OCI-LY1 (cell line): ENCODE results near the gene PRKAR1A.

Source experiments
- H2AFZ ChIP-seq: fragments of 200-600 bp; sonication (generic), shearing (Covaris generic); 2 replicates; pipeline ENCODE4 v1.6.0; 2014; ENCODE audit warnings: antibody characterized with exemption, mild to moderate bottlenecking, low read length
- H3F3A ChIP-seq: fragments of 200-600 bp; sonication (generic), shearing (Covaris generic); 2 replicates; pipeline ENCODE4 v1.6.0; 2014; ENCODE audit warnings: mild to moderate bottlenecking, antibody characterized with exemption, low read length, moderate library complexity; ENCODE audit not compliant: insufficient read depth
- H3K27ac ChIP-seq: fragments of 200-600 bp; sonication (generic); 2 replicates; pipeline ENCODE4 v1.5.1; 2014; ENCODE audit warnings: low read length, mixed run types, mild to moderate bottlenecking, low read depth; ENCODE audit not compliant: poor library complexity, severe bottlenecking
- H3K27me3 ChIP-seq: fragments of 200-600 bp; sonication (generic); 2 replicates; pipeline ENCODE4 v1.6.0; 2014; ENCODE audit warnings: antibody characterized with exemption, mild to moderate bottlenecking, low read length, moderate library complexity; ENCODE audit not compliant: insufficient read depth
- H3K36me3 ChIP-seq: fragments of 200-600 bp; sonication (generic); 2 replicates; pipeline ENCODE4 v1.6.1; 2014; ENCODE audit warnings: mild to moderate bottlenecking, antibody characterized with exemption, low read length, moderate library complexity, mixed read lengths; ENCODE audit not compliant: insufficient read depth
- H3K4me1 ChIP-seq: fragments of 200-600 bp; sonication (generic); 2 replicates; pipeline ENCODE4 v1.5.1; 2014; ENCODE audit warnings: mild to moderate bottlenecking, low read length, moderate library complexity; ENCODE audit not compliant: insufficient read depth, severe bottlenecking
- H3K4me2 ChIP-seq: fragments of 200-600 bp; sonication (generic), shearing (Covaris generic); 2 replicates; pipeline ENCODE4 v1.6.1; 2014; ENCODE audit warnings: low read length
- H3K4me3 ChIP-seq: fragments of 200-600 bp; sonication (generic); 2 replicates; pipeline ENCODE4 v1.5.1; 2014; ENCODE audit warnings: low read length, low read depth, mild to moderate bottlenecking, mixed read lengths; ENCODE audit not compliant: poor library complexity, severe bottlenecking
- H3K79me2 ChIP-seq: fragments of 200-600 bp; shearing (Covaris generic); 2 replicates; pipeline ENCODE4 v1.6.1; 2016; ENCODE audit warnings: mixed run types, low read length, mixed read lengths; ENCODE audit not compliant: insufficient read depth
- H3K9ac ChIP-seq: fragments of 200-600 bp; sonication (generic), shearing (Covaris generic); 2 replicates; pipeline ENCODE4 v1.6.1; 2014; ENCODE audit warnings: mild to moderate bottlenecking, low read length, mixed read lengths
- H3K9me2 ChIP-seq: fragments of 200-600 bp; sonication (generic), shearing (Covaris generic); 2 replicates; pipeline ENCODE4 v1.6.1; 2014; ENCODE audit warnings: low read depth, mild to moderate bottlenecking, low read length, mixed read lengths
- H3K9me3 ChIP-seq: fragments of 200-600 bp; shearing (Covaris generic); 2 replicates; pipeline ENCODE4 v1.6.1; 2014; ENCODE audit warnings: low read length, mixed read lengths
- H4K20me1 ChIP-seq: fragments of 200-600 bp; sonication (generic), shearing (Covaris generic); 2 replicates; pipeline ENCODE4 v1.6.0; 2016; ENCODE audit warnings: mild to moderate bottlenecking, low read length; ENCODE audit not compliant: insufficient read depth
- CTCF ChIP-seq: fragments of 200-600 bp; sonication (generic), shearing (Covaris generic); IDR thresholded peaks from 2 replicates; pipeline ENCODE4 v1.5.1; 2017; ENCODE audit warnings: mild to moderate bottlenecking, antibody characterized with exemption, low read length, moderate library complexity, mixed read lengths
- EZH2 ChIP-seq: fragments of 200-600 bp; sonication (generic), shearing (Covaris generic); IDR thresholded peaks from 2 replicates; pipeline ENCODE4 v1.8.0; 2017; ENCODE audit warnings: borderline replicate concordance, mixed run types, mild to moderate bottlenecking, antibody characterized with exemption, low read length, moderate library complexity, mixed read lengths

Gene PRKAR1A

GRCh38 chr17:68519911-68520310 is 7.7 kb downstream of the PRKAR1A start:
- Histone ChIP-seq H3K4me1 (peaks cover 4% of the 10 kb centered on the region), H3K27ac (no peak overlapping the region), H3K4me3 (no peak overlapping the region), H3K9me3 (no peaks in the 10 kb centered on the region), H2AFZ (no peak overlapping the region), H3K79me2 (peaks cover 30% of the 10 kb centered on the region), H3K27me3 (no peaks in the 10 kb centered on the region), H3K9me2 (no peaks in the 10 kb centered on the region), H3K36me3 (peaks cover 91% of the 10 kb centered on the region), H3K4me2 (no peak overlapping the region), H3F3A (no peaks in the 10 kb centered on the region), H3K9ac (no peak overlapping the region), H4K20me1 (no peaks in the 10 kb centered on the region)
- no peak for TF ChIP-seq CTCF
- no peak for TF ChIP-seq EZH2

GRCh38 chr17:68522266-68522665 is 10.0 kb downstream of the PRKAR1A start:
- no peak overlapping the region for H3K4me3 ChIP-seq
- no peaks in the 10 kb centered on the region for H3K9me3 ChIP-seq
- no peak overlapping the region for H3K27ac ChIP-seq
- H3K27me3 ChIP-seq: no peaks in the 10 kb centered on the region
- H3F3A ChIP-seq: no peaks in the 10 kb centered on the region
- no peak overlapping the region for H3K9ac ChIP-seq
- H3K79me2 ChIP-seq: peaks cover 12% of the 10 kb centered on the region
- no peaks in the 10 kb centered on the region for H4K20me1 ChIP-seq
- no peaks in the 10 kb centered on the region for H3K9me2 ChIP-seq
- TF ChIP-seq CTCF: no peak
- no peak for TF ChIP-seq EZH2
- peaks cover 91% of the 10 kb centered on the region for H3K36me3 ChIP-seq
- no peaks in the 10 kb centered on the region for H3K4me1 ChIP-seq
- H3K4me2 ChIP-seq: no peak overlapping the region
- no peak overlapping the region for H2AFZ ChIP-seq

- H3K4me3 ChIP-seq: no peak overlapping the region
- H3K36me3 ChIP-seq: peaks cover 100% of the 10 kb centered on the region
- H3K9me3 ChIP-seq: no peaks in the 10 kb centered on the region
- no peaks in the 10 kb centered on the region for H3F3A ChIP-seq
- H2AFZ ChIP-seq: no peak overlapping the region
- no peaks in the 10 kb centered on the region for H3K9me2 ChIP-seq
- no peak overlapping the region for H3K4me2 ChIP-seq
- no peaks in the 10 kb centered on the region for H4K20me1 ChIP-seq
- H3K79me2 ChIP-seq: peaks cover 2% of the 10 kb centered on the region
- H3K9ac ChIP-seq: no peak overlapping the region
- no peaks in the 10 kb centered on the region for H3K27me3 ChIP-seq
- no peaks in the 10 kb centered on the region for H3K4me1 ChIP-seq
- TF ChIP-seq EZH2: no peak
- no peak for TF ChIP-seq CTCF
- H3K27ac ChIP-seq: no peak overlapping the region
Measured at GRCh38 chr17:68526548-68526947, 14.3 kb downstream of the PRKAR1A start.
